Measurements from ENCODE around the gene S100A16. TPM values are rescaled to one million over a fixed set of nuclear protein-coding genes. Genes with fewer than 3 reads are reported as not detected.

S100A16 gene
- total and polyA plus RNA-seq, 5 donors from 2014 or later = not detected

DNA sequence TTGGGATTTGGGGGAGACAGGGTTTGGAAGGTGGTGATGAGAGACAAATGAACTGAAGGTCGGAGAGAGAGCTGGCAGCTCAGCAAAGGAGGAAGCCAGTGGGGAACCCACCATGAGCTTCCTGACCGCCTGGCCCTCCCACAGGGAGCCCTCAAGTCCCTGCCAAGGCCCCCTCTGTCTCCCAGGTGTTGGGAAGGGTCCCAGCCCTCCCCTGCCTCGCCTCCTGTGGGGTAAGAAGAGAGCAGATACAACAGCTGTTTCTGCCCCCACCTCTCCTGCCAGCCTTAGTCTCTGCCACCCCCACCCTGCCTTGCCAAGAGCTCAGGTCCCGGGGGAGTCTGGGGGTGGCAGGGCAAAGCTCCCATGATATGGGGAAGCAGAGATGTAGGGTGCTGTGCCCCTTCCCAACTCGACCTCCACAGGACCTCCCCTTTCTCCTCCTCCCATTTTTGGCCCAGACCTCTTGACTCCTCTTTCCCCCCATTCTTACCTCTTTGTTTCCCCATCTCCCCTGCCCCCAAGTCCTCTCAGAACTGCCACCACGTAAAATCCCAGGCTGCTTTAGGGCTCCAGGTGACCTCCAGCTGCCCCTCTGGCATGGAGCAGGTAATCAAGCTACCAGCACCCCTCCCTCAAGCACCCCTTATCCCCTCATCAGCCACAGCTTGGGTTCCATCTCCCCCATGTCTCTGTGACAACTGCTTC, 15.9 kb upstream of the S100A16 start:
- no peak for ATAC-seq (ENCODE audit: low read depth in 2 of 2)

GRCh38 chr1:153627715-153628626, 15.0 kb upstream of the S100A16 start, which contains the start of gene S100A1:
S100A1 (plus strand) TSS chr1:153628434; CDS start chr1:153630522, 2,088 bp downstream.
- H3K4me3 ChIP-seq (ENCODE audit: low read depth, low read length) = no peak within 1 kb of the TSS
- no peak for DNase-seq
- peaks cover 0 to 16% (median 3%) of the 10 kb centered on the region in 4 donors for H3K4me1 Mint-ChIP-seq
- H3K36me3 ChIP-seq (ENCODE audit: control insufficient read depth, insufficient read depth, low read length) = no peaks in the 10 kb centered on the region
- peak within 1 kb of the TSS in 1 of 3 donors; percentile 25 for H3K27ac Mint-ChIP-seq
- no peaks in the 10 kb centered on the region for H3K9me3 Mint-ChIP-seq
- no peaks in the 10 kb centered on the region for H3K9me3 ChIP-seq (ENCODE audit: control insufficient read depth in 2 of 2, low read length in 2 of 2)
- no peaks in the 10 kb centered on the region for H3K4me1 ChIP-seq (ENCODE audit: control insufficient read depth, insufficient read depth, low read length, poor library complexity, severe bottlenecking)
- no peak within 1 kb of the TSS for H3K27ac ChIP-seq (ENCODE audit: insufficient read depth, low read length, poor library complexity, severe bottlenecking)
- no peaks in the 10 kb centered on the region for H3K27me3 ChIP-seq (ENCODE audit: control insufficient read depth, insufficient read depth, low read length)
- H3K27me3 Mint-ChIP-seq = no peaks in the 10 kb centered on the region
- peaks cover 8% of the 10 kb centered on the region for H3K36me3 Mint-ChIP-seq
- no peak for ATAC-seq (ENCODE audit: low read depth in 2 of 2)
- H3K4me3 Mint-ChIP-seq = no peak within 1 kb of the TSS

More for the DNA sequence above, 15.9 kb upstream of the S100A16 start:
- Mint-ChIP-seq H3K27ac (peak overlapping the region in 1 of 3 donors; percentile 25), H3K27me3 (peaks cover 2% of the 10 kb centered on the region), H3K4me1 (peaks cover 3 to 21% (median 7%) of the 10 kb centered on the region in 4 donors), H3K36me3 (peaks cover 6% of the 10 kb centered on the region), H3K9me3 (no peaks in the 10 kb centered on the region), H3K4me3 (no peak overlapping the region)
- no peaks in the 10 kb centered on the region for H3K9me3 ChIP-seq (ENCODE audit: control insufficient read depth in 2 of 2, low read length in 2 of 2)
- no peak for DNase-seq
- no peak overlapping the region for H3K4me3 ChIP-seq (ENCODE audit: low read depth, low read length)
- no peak overlapping the region for H3K27ac ChIP-seq (ENCODE audit: insufficient read depth, low read length, poor library complexity, severe bottlenecking)
- no peaks in the 10 kb centered on the region for H3K36me3 ChIP-seq (ENCODE audit: control insufficient read depth, insufficient read depth, low read length)
- no peaks in the 10 kb centered on the region for H3K27me3 ChIP-seq (ENCODE audit: control insufficient read depth, insufficient read depth, low read length)
- no peaks in the 10 kb centered on the region for H3K4me1 ChIP-seq (ENCODE audit: control insufficient read depth, insufficient read depth, low read length, poor library complexity, severe bottlenecking)

DNA sequence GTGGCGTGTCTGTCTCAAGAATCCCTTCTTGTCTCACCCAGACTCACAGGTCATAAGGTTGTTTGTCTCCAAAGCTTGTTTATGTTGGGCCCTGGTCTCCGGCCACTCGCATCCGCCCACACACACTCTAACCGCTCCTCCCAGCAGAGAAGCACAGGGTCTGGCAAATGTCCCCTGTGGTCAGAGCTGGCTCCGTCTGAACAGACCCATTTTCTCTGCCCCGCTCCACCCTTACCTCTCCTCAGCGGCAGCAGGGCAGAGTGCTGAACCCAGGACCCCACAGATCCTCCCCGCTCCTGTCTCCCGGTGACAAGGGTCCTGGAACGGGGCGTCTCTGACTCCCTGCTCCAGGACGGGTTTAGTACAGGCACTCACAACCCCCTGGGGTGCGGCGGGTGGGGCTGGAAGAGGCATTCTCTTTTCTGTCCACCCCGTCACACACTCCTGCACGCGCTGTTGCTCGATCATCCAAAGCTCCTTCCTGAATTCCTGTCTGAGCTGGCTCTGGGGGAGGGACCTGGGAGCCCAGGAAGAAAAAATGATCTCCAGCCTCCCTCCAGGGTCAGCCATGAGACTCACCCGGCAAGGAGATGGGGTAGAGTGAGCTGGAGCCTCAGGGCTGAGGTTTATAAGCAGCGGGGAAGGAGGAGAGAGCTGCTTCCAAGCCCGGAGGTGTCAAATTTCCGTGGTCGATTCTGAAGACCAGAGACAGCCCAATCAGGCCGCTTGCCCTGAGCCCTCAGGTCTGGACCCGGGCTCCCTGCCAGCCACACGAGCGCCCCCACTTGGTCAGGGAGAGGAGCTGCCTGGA, 14.2 kb upstream of the S100A16 start, which contains the start of gene S100A13:
TSS of gene S100A13 (minus strand) at position 602 of the 811 bp plus-strand sequence. CDS start 1,033 bp downstream, outside the sequence.
- peaks cover 8% of the 10 kb centered on the region for H3K36me3 Mint-ChIP-seq
- peak within 1 kb of the TSS in 1 of 4 donors; percentile 24 for H3K4me3 Mint-ChIP-seq
- no peaks in the 10 kb centered on the region for H3K9me3 ChIP-seq (ENCODE audit: control insufficient read depth in 2 of 2, low read length in 2 of 2)
- H3K4me1 Mint-ChIP-seq = peaks cover 0 to 16% (median 1%) of the 10 kb centered on the region in 4 donors
- no peaks in the 10 kb centered on the region for H3K27me3 ChIP-seq (ENCODE audit: control insufficient read depth, insufficient read depth, low read length)
- no peaks in the 10 kb centered on the region for H3K9me3 Mint-ChIP-seq
- peak within 1 kb of the TSS in 1 of 3 donors; percentile 55 for H3K27ac Mint-ChIP-seq
- DNase-seq = no peak
- H3K4me1 ChIP-seq (ENCODE audit: control insufficient read depth, insufficient read depth, low read length, poor library complexity, severe bottlenecking) = no peaks in the 10 kb centered on the region
- no peaks in the 10 kb centered on the region for H3K27me3 Mint-ChIP-seq
- H3K27ac ChIP-seq (ENCODE audit: insufficient read depth, low read length, poor library complexity, severe bottlenecking) = no peak within 1 kb of the TSS
- no peak for ATAC-seq (ENCODE audit: low read depth in 2 of 2)
- no peak within 1 kb of the TSS for H3K4me3 ChIP-seq (ENCODE audit: low read depth, low read length)
- no peaks in the 10 kb centered on the region for H3K36me3 ChIP-seq (ENCODE audit: control insufficient read depth, insufficient read depth, low read length)

GRCh38 chr1:153626477-153626903, 13.6 kb upstream of the S100A16 start:
- Mint-ChIP-seq H3K4me3 (no peak overlapping the region), H3K9me3 (no peaks in the 10 kb centered on the region), H3K36me3 (peaks cover 8% of the 10 kb centered on the region), H3K4me1 (peaks cover 0 to 14% (median 1%) of the 10 kb centered on the region in 4 donors), H3K27ac (peak overlapping the region in 1 of 3 donors; percentile 55), H3K27me3 (no peaks in the 10 kb centered on the region)
- Histone ChIP-seq H3K27me3 (ENCODE audit: control insufficient read depth, insufficient read depth, low read length) (no peaks in the 10 kb centered on the region), H3K4me1 (ENCODE audit: control insufficient read depth, insufficient read depth, low read length, poor library complexity, severe bottlenecking) (no peaks in the 10 kb centered on the region), H3K4me3 (ENCODE audit: low read depth, low read length) (no peak overlapping the region), H3K27ac (ENCODE audit: insufficient read depth, low read length, poor library complexity, severe bottlenecking) (no peak overlapping the region), H3K36me3 (ENCODE audit: control insufficient read depth, insufficient read depth, low read length) (no peaks in the 10 kb centered on the region), H3K9me3 (ENCODE audit: control insufficient read depth in 2 of 2, low read length in 2 of 2) (no peaks in the 10 kb centered on the region)
- DNase-seq = no peak
- no peak for ATAC-seq (ENCODE audit: low read depth in 2 of 2)

GRCh38 chr1:153624965-153625611, 12.2 kb upstream of the S100A16 start:
- Mint-ChIP-seq H3K27me3 (no peaks in the 10 kb centered on the region), H3K36me3 (peaks cover 8% of the 10 kb centered on the region), H3K4me1 (peaks cover 0 to 5% (median 1%) of the 10 kb centered on the region in 4 donors), H3K4me3 (no peak overlapping the region), H3K27ac (no peak overlapping the region), H3K9me3 (no peaks in the 10 kb centered on the region)
- ATAC-seq (ENCODE audit: low read depth in 2 of 2) = no peak
- Histone ChIP-seq H3K4me3 (ENCODE audit: low read depth, low read length) (no peak overlapping the region), H3K36me3 (ENCODE audit: control insufficient read depth, insufficient read depth, low read length) (no peaks in the 10 kb centered on the region), H3K4me1 (ENCODE audit: control insufficient read depth, insufficient read depth, low read length, poor library complexity, severe bottlenecking) (no peaks in the 10 kb centered on the region), H3K27me3 (ENCODE audit: control insufficient read depth, insufficient read depth, low read length) (no peaks in the 10 kb centered on the region), H3K27ac (ENCODE audit: insufficient read depth, low read length, poor library complexity, severe bottlenecking) (no peak overlapping the region), H3K9me3 (ENCODE audit: control insufficient read depth in 2 of 2, low read length in 2 of 2) (no peaks in the 10 kb centered on the region)
- DNase-seq = no peak

GRCh38 chr1:153623101-153623500, 10.2 kb upstream of the S100A16 start:
- H3K27me3 Mint-ChIP-seq = no peaks in the 10 kb centered on the region
- H3K36me3 Mint-ChIP-seq = peaks cover 8% of the 10 kb centered on the region
- H3K36me3 ChIP-seq (ENCODE audit: control insufficient read depth, insufficient read depth, low read length) = no peaks in the 10 kb centered on the region
- peaks cover 0 to 5% (median 1%) of the 10 kb centered on the region in 4 donors for H3K4me1 Mint-ChIP-seq
- peak overlapping the region in 1 of 4 donors; percentile 47 for H3K4me3 Mint-ChIP-seq
- no peak for ATAC-seq (ENCODE audit: low read depth in 2 of 2)
- no peaks in the 10 kb centered on the region for H3K4me1 ChIP-seq (ENCODE audit: control insufficient read depth, insufficient read depth, low read length, poor library complexity, severe bottlenecking)
- no peak for DNase-seq
- H3K9me3 Mint-ChIP-seq = no peaks in the 10 kb centered on the region
- no peak overlapping the region for H3K4me3 ChIP-seq (ENCODE audit: low read depth, low read length)
- H3K9me3 ChIP-seq (ENCODE audit: control insufficient read depth in 2 of 2, low read length in 2 of 2) = no peaks in the 10 kb centered on the region
- no peak overlapping the region for H3K27ac ChIP-seq (ENCODE audit: insufficient read depth, low read length, poor library complexity, severe bottlenecking)
- H3K27ac Mint-ChIP-seq = no peak overlapping the region
- H3K27me3 ChIP-seq (ENCODE audit: control insufficient read depth, insufficient read depth, low read length) = no peaks in the 10 kb centered on the region

DNA sequence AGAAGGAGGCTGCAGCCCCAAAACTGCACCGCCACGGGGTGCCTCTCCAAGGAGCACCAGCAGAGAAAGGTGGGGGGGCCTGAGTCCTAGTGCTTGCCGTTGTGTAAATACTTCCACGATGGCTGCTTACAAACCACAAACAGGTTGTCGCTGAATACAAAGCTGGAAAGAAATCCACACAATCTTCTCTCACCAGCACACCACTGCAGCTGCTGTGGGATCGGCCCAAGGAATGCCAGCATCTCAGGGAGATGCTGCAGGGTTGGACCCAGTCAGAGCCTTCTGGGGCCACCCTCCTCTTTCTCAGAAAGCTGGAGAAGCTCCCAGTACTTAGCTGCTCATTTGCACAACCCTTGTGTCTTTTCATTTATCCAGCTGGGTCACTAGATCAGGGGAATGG, 6.2 kb upstream of the S100A16 start:
- Mint-ChIP-seq H3K4me1 (peaks cover 0 to 6% (median 0%) of the 10 kb centered on the region in 4 donors), H3K9me3 (no peaks in the 10 kb centered on the region), H3K36me3 (peaks cover 6% of the 10 kb centered on the region), H3K4me3 (no peak overlapping the region), H3K27me3 (no peaks in the 10 kb centered on the region), H3K27ac (no peak overlapping the region)
- ATAC-seq (ENCODE audit: low read depth in 2 of 2) (no peak), DNase-seq (no peak)
- H3K4me3 ChIP-seq (ENCODE audit: low read depth, low read length) = no peak overlapping the region
- no peaks in the 10 kb centered on the region for H3K4me1 ChIP-seq (ENCODE audit: control insufficient read depth, insufficient read depth, low read length, poor library complexity, severe bottlenecking)
- H3K36me3 ChIP-seq (ENCODE audit: control insufficient read depth, insufficient read depth, low read length) = no peaks in the 10 kb centered on the region
- H3K27ac ChIP-seq (ENCODE audit: insufficient read depth, low read length, poor library complexity, severe bottlenecking) = no peak overlapping the region
- no peaks in the 10 kb centered on the region for H3K27me3 ChIP-seq (ENCODE audit: control insufficient read depth, insufficient read depth, low read length)
- H3K9me3 ChIP-seq (ENCODE audit: control insufficient read depth in 2 of 2, low read length in 2 of 2) = no peaks in the 10 kb centered on the region

Measured in CD4-positive, CD25-positive, alpha-beta regulatory T cell (primary cell).